AG08396 (cell line): ENCODE data around the gene PTPRO.
A peak's percentile ranks its signal among the peaks of the same experiment; 100 is the strongest.

Source experiments
- DNase-seq: peaks from one replicate; pipeline ENCODE4 v3.0.0; 2012; ENCODE audit warnings: low spot score, mixed read lengths

The PTPRO gene

DNA sequence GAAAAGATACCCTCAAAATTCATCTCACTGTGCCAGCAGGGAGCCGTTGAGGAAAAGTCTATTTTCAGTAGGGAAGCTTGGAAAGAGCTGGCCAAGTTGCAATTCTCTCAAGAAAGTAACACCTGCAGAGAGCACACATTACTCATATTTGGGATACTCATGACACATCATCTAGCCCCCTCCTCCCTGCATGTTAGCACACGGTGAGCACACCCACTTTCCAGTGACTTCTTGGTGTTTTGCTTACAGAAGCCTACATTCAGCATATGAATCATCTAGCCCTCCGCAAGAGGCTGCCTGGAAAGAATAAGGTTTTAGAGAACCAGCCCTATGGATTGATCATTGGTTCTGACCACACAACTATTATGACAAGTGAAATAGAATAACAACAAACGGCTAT lies 124.5 kb downstream of the PTPRO start:
- peak; percentile 5 for DNase-seq

DNA sequence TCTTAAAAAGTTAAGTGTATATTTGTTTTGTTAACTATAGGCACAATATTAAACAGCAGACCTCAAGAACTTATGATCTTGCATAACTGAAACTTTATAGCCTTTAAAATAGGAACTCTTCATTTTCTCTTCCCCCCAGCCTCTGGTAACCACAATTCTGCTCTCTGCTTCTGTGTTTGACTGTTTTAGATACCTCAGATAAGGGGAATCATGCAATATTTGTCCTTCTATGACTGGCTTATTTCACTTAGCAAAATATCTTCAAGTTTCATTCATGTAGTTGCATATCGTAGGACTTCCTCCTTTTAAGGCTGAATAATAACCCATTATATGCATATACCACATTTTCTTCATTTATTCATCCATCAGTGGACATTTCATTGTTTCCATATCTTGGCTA lies 131.3 kb downstream of the PTPRO start:
- DNase-seq = no peak

- DNase-seq = no peak
Observed at GRCh38 chr12:15458008-15458407, 135.7 kb downstream of the PTPRO start.

GRCh38 chr12:15468911-15469310 lies 146.6 kb downstream of the PTPRO start:
- no peak for DNase-seq

DNA sequence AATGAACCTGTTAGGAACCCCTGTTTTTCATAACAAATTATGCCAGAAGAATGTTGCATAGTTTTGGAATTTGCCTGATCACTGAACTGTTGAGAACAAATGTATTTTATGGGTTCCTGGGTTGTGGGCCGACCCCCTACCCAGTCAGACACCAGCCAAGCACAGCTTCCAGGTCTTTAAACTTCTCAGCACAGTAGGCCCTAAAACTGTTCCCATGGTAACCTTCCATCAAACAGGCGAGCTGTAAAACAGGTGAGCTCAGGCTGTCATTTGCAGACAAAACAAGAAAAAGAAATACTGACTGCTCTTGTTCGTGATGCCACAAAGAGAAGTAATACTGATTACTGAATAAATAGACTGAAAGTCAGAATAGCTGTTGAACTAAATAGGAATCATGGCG lies 147.0 kb downstream of the PTPRO start:
- no peak for DNase-seq

DNA sequence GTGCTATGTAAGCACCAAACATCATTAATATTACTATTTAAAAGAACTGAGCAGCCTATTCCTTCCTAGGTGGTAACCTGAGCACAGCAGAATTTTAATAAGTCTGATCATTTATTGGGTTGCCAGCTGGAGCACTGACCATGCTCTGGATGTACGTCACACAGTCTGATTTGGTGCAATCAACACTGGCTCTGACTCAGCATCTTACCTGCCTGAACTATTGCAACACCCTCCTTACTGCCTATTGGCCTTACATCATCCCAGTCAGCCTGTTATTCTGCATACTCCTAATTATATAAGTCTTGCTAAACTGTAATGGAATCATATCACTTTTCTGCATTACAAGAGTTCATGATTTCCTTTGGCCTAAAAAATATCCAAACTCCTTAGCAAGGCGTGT lies 149.7 kb downstream of the PTPRO start:
- DNase-seq = no peak

DNA sequence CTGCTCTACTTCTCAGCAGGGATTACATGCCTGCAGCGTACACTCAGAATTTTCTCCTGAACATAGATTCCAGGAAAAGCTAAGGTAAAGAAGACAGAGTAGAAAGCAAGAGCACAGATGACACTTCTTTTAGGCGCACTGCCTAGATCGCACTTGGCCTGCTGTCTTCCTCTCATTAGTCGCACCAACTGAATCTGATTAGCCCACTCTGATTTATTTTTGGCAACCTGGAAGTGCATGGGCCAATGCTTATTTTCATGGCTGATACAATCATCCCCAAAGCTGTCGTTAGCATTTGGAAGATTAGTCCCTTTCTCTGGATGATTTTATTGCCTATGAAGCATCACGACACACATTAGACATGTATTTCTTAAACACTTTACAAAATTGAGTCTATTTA lies 152.5 kb downstream of the PTPRO start:
- no peak for DNase-seq

- no peak for DNase-seq
Observed at GRCh38 chr12:15477761-15478160, 155.5 kb downstream of the PTPRO start.

GRCh38 chr12:15481846-15482245 lies 159.5 kb downstream of the PTPRO start:
- no peak for DNase-seq

DNA sequence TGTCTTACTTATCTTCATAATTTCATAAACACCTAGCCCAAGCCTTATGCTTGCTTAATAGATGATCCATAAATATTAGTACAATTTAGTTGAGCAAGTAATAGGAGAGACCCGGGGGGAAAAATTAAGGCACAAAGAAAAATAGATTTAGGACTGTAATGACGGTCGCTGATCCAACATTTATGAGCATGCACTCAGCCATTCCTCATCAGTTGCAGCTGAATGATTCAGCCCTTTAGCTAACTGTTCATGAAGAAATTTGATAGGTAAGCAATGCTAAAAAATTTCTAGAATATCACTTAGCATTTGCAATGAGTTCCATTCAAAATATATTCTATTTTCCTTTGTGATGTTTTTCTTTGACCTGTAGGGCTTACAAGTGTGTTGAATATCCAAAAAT lies 163.2 kb downstream of the PTPRO start:
- DNase-seq = no peak

GRCh38 chr12:15486859-15487258 lies 164.6 kb downstream of the PTPRO start:
- DNase-seq = no peak

DNA sequence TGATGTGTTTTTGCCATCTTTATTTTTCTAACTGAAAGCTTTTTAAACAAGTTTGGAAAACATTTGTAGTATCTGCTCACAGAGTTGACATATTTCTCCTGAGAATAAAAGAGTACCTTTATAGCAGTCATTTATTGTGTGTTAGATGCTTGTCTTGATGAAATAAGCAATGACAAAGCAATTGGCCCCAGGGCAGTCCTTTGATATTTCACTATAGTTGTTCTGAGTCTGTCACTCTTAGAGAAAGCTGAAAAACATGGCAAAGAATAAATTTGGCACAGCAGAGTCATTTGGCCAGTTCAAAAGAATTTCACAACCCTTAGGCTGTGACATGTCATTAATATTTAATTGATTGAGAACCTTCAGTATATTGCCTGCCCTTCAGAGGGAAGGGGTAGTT lies 166.2 kb downstream of the PTPRO start:
- DNase-seq = no peak

DNA sequence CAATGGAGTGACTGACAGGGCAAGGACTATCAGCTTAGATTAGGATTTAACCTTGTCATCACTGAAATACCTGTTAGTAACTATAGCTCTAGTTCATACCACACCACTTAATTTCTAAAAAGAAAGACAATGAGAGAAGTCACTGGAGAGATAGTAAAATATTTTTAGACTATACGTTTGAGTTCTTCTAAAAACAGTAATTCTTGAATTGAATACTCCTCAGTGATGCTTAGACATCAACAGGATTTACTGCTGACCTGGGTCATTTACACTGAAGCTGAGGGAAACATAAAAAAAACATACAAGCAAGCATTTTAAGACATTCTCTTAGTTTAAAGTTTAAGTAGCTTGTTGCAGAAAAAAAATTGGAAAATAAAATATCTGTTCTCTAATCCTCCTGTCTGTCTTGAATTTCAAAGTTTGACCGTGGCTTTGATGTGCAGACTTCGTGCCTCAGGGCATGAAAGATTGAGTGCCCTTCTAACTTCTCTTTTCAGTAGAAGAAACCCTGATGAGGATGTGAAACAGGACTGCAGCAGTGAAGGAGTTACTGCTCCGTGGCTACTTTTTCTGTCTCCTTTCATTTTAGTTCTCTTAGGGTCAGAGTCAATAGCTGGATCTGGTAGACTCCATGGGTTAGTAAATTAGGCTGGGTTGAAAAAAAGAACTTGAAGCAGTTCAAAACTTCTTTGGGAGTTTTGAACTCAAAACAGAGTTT lies 172.2 kb downstream of the PTPRO start:
- DNase-seq = no peak

GRCh38 chr12:15495746-15496145 lies 173.4 kb downstream of the PTPRO start:
- no peak for DNase-seq

- no peak for DNase-seq
Observed at GRCh38 chr12:15496738-15497137, 174.4 kb downstream of the PTPRO start.

GRCh38 chr12:15497671-15498292 lies 175.5 kb downstream of the PTPRO start:
- DNase-seq = no peak

- DNase-seq = no peak
Observed at GRCh38 chr12:15502211-15502610, 179.9 kb downstream of the PTPRO start.

GRCh38 chr12:15505616-15506015 lies 183.3 kb downstream of the PTPRO start:
- no peak for DNase-seq

DNA sequence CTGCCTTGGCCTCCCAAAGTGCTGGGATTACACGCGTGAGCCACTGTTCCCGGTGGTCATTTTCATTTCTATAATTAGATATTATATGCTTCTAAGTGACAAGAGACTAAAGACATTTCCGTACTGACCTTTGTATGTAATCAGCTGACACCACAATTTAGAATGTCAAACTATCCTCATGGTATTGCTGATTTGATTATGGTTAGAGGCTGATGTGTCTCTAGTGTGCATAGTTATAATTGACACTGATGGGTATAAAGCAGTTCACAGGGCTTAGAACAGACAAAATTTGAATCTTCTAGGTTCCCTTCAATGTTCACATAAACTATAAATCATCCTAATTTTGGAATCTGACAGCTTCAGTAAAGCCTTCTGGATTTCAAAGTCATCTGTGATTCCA lies 192.7 kb downstream of the PTPRO start:
- DNase-seq = no peak

DNA sequence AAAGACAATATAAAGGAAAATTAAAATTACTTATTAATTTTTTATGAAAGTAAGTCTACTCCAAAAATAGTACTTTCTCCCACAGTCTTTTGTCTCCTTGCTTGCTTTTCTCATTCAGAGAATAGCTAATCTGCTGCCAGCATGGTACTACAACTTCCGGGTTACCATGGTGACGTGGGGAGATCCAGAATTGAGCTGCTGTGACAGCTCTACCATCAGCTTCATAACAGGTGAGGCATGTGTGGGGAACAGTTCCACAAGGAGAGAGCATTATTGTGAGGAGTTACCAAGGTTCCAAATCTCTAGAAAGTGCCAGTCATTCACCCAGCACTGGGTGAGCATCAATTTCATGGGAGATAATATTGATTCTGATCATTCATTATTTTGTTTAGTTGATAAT lies 197.8 kb downstream of the PTPRO start:
- no peak for DNase-seq

GRCh38 chr12:15520844-15521243 lies 198.5 kb downstream of the PTPRO start:
- no peak for DNase-seq

- DNase-seq = peak; percentile 14
Observed at GRCh38 chr12:15522574-15523187, 200.4 kb downstream of the PTPRO start.

DNA sequence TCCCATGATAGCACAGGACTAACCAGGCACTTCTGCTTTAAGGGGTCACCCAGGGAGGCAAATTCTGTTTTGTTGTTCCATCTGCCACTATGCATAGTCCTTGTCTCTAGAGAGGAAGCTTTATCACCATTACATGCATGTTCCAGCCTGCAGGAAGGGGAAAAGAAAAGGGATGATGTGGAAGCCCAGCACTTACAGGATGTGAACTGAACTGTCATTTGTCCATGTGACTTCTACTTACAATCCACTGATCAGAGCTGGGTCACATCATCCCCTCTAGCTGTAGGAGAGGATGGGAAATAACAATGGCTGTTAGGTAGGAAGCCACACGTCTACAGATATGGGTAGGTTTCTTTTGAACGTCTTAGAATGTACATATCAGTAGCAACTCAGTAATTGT lies 203.1 kb downstream of the PTPRO start:
- no peak for DNase-seq

DNA sequence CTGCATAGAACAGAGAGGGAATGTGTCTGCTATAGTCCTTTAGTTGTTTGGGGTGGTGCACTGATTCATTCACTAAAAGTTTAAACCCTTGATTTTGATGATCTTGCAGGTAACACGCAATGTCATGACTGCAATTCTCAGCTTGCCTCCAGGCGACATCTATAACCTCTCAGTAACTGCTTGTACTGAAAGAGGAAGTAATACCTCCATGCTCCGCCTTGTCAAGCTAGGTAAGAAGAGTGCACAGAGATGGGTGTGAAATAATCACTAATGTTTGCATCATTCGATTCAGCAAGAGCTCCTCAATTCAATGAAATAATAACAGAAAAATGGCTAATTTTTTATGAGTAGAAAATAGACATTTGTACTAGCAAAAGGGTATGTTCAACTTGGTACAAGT lies 203.7 kb downstream of the PTPRO start:
- DNase-seq = no peak
